DND-41 (cell line): ENCODE measurements around the gene PTMS.

Experiments
- ATAC-seq: fragments of 200-7000 bp; cut with Tn5 transposase; 3 replicates; pipeline ENCODE4 v1.9.1; 2021; ENCODE audit warnings: low read depth; ENCODE audit not compliant: insufficient read depth
- DNase-seq: peaks from one replicate; pipeline ENCODE4 v3.0.0-alpha.2; 2020
- H2AFZ ChIP-seq: 2 replicates; pipeline ENCODE4 v1.6.0; 2012; ENCODE audit warnings: low read depth, low read length
- H3K27ac ChIP-seq: 2 replicates; pipeline ENCODE4 v1.5.1; 2012; ENCODE audit warnings: low read length, inconsistent platforms
- H3K27me3 ChIP-seq: fragments of 200-600 bp; sonication (generic); 2 replicates; pipeline ENCODE4 v1.6.0; 2012; ENCODE audit warnings: low read length, mild to moderate bottlenecking, inconsistent platforms; ENCODE audit not compliant: insufficient read depth, poor library complexity
- H3K36me3 ChIP-seq: 2 replicates; pipeline ENCODE4 v1.5.1; 2012; ENCODE audit warnings: low read length, inconsistent platforms; ENCODE audit not compliant: insufficient read depth
- H3K4me1 ChIP-seq: 2 replicates; pipeline ENCODE4 v1.5.1; 2012; ENCODE audit warnings: mild to moderate bottlenecking, low read length; ENCODE audit not compliant: insufficient read depth
- H3K4me2 ChIP-seq: 2 replicates; pipeline ENCODE4 v1.6.0; 2012; ENCODE audit warnings: mild to moderate bottlenecking, moderate library complexity, low read length, inconsistent platforms; ENCODE audit not compliant: insufficient read depth
- H3K4me3 ChIP-seq, 2 experiments: fragments of 200-600 bp in 1 of 2; shearing (Covaris generic) in 1 of 2; 2 replicates each; pipeline ENCODE4 v1.5.1; 2012 to 2016; ENCODE audit warnings: inconsistent platforms in 2 of 2, low read length in 2 of 2, mild to moderate bottlenecking in 2 of 2, low read depth in 1 of 2, moderate library complexity in 1 of 2
- H3K79me2 ChIP-seq: 2 replicates; pipeline ENCODE4 v1.6.0; 2012; ENCODE audit warnings: low read length, inconsistent platforms; ENCODE audit not compliant: insufficient read depth
- H3K9ac ChIP-seq: 2 replicates; pipeline ENCODE4 v1.6.0; 2012; ENCODE audit warnings: low read depth, mild to moderate bottlenecking, inconsistent platforms, low read length, moderate library complexity
- H3K9me3 ChIP-seq: 2 replicates; pipeline ENCODE4 v1.5.1; 2012; ENCODE audit warnings: low read length, moderate library complexity, mild to moderate bottlenecking, inconsistent platforms; ENCODE audit not compliant: insufficient read depth, severe bottlenecking
- H4K20me1 ChIP-seq: 2 replicates; pipeline ENCODE4 v1.6.0; 2012; ENCODE audit warnings: low read length; ENCODE audit not compliant: insufficient read depth
- EZH2 ChIP-seq: IDR thresholded peaks from 3 replicates; pipeline ENCODE4 v1.6.1; 2012; ENCODE audit warnings: borderline replicate concordance, low read depth, mild to moderate bottlenecking, moderate library complexity, low read length, inconsistent platforms; ENCODE audit not compliant: severe bottlenecking
- TF ChIP-seq, protein P1 (sequence below): IDR thresholded peaks from 2 replicates; pipeline ENCODE4 v1.5.1; 2012; ENCODE audit warnings: borderline replicate concordance, low read length, moderate library complexity, mild to moderate bottlenecking; ENCODE audit not compliant: poor library complexity, severe bottlenecking; ENCODE audit errors: extremely low read depth

Gene PTMS

DNA sequence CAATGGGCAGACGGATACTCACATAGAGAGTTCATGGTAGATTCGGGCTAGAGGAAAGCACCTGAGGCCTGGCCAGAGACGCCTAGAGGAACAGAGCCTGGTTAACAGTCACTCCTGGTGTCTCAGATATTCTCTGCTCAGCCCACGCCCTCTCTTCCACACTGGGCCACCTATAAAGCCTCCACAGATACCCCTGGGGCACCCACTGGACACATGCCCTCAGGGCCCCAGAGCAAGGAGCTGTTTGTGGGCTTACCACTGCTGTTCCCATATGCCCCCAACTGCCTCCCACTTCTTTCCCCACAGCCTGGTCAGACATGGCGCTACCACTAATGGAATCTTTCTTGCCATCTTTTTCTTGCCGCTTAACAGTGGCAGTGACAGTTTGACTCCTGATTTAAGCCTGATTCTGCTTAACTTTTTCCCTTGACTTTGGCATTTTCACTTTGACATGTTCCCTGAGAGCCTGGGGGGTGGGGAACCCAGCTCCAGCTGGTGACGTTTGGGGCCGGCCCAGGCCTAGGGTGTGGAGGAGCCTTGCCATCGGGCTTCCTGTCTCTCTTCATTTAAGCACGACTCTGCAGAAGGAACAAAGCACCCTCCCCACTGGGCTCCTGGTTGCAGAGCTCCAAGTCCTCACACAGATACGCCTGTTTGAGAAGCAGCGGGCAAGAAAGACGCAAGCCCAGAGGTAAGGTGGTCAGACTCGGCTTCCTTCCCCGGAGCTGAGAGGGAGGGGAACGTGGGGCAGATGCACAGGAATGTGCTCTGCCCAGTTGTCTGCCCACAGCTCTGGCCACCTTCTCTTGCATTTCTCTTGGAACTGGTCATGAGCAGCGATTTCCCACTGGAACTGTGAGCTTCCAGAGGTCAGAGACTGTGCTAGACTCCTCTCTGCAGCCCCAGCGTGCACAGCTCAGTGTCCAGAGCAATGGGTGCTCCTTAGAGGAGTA, 23.1 kb downstream of the PTMS start, which contains the start of gene CD4:
Gene CD4, plus strand, starts transcription at position 557 of the 953 bp plus-strand sequence. CDS start 10,611 bp downstream, outside the sequence.
- H3K4me2 ChIP-seq: no peak within 1 kb of the TSS
- H3K4me3 ChIP-seq: no peak within 1 kb of the TSS
- H4K20me1 ChIP-seq: peaks cover 4% of the 10 kb centered on the region; the same call in 1 of the 2 replicates
- H3K27me3 ChIP-seq: peaks cover 43% of the 10 kb centered on the region
- H3K79me2 ChIP-seq: no peaks in the 10 kb centered on the region
- no peaks in the 10 kb centered on the region for H3K9me3 ChIP-seq
- no peaks in the 10 kb centered on the region for H3K36me3 ChIP-seq
- ATAC-seq: peak; percentile 69
- peaks cover 21% of the 10 kb centered on the region for H3K4me1 ChIP-seq
- TF ChIP-seq EZH2: no peak
- TF ChIP-seq, protein P1, sequence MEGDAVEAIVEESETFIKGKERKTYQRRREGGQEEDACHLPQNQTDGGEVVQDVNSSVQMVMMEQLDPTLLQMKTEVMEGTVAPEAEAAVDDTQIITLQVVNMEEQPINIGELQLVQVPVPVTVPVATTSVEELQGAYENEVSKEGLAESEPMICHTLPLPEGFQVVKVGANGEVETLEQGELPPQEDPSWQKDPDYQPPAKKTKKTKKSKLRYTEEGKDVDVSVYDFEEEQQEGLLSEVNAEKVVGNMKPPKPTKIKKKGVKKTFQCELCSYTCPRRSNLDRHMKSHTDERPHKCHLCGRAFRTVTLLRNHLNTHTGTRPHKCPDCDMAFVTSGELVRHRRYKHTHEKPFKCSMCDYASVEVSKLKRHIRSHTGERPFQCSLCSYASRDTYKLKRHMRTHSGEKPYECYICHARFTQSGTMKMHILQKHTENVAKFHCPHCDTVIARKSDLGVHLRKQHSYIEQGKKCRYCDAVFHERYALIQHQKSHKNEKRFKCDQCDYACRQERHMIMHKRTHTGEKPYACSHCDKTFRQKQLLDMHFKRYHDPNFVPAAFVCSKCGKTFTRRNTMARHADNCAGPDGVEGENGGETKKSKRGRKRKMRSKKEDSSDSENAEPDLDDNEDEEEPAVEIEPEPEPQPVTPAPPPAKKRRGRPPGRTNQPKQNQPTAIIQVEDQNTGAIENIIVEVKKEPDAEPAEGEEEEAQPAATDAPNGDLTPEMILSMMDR: no peak
- no peak within 1 kb of the TSS for H3K27ac ChIP-seq
- no peak within 1 kb of the TSS; the same call in 1 of the 2 replicates for H2AFZ ChIP-seq
- H3K9ac ChIP-seq: no peak within 1 kb of the TSS
- DNase-seq: peak; percentile 76

DNA sequence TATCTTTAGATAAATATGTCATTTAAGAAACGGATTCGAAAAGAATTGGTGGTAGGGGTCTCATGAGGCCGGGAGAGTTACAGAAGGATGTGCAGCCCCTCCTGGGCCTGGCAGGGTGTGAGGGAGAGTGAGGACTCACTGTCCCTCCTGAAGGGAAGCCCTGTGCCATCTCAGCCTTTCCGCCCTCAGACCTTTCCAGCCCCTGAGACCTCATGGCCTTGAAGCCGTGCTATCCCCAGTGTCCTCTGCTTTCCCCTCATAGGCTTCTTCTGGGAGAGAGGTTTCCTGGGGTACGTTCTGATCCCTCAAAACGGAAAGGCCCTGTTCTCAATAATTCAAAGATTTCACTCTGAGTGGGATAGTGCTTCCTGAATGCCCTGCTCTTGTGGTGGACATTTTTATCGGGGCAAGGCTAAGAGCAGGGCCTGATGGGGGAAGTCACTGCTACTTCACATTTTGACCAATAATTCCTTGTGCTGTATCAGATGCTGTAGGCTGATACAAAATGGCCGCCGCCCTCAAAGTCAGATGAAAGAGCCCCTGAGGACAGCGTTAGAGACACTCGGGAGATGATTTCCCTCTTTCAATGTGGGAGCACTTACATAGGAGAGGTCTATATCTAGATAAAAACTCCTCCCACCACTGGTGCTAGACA, 24.5 kb downstream of the PTMS start:
- Histone ChIP-seq H3K79me2 (no peaks in the 10 kb centered on the region), H3K27me3 (peaks cover 40% of the 10 kb centered on the region), H3K36me3 (no peaks in the 10 kb centered on the region), H3K4me2 (no peak overlapping the region), H4K20me1 (peaks cover 4% of the 10 kb centered on the region; the same call in 1 of the 2 replicates), H2AFZ (no peak overlapping the region), H3K9me3 (no peaks in the 10 kb centered on the region), H3K9ac (no peak overlapping the region), H3K4me1 (peaks cover 21% of the 10 kb centered on the region), H3K27ac (no peak overlapping the region), H3K4me3 (no peak overlapping the region)
- DNase-seq (peak; percentile 33), ATAC-seq (0 out of 3 replicates have a peak, but pooled peaks have one; percentile 11)
- TF ChIP-seq, protein P1: no peak
- no peak for TF ChIP-seq EZH2

DNA sequence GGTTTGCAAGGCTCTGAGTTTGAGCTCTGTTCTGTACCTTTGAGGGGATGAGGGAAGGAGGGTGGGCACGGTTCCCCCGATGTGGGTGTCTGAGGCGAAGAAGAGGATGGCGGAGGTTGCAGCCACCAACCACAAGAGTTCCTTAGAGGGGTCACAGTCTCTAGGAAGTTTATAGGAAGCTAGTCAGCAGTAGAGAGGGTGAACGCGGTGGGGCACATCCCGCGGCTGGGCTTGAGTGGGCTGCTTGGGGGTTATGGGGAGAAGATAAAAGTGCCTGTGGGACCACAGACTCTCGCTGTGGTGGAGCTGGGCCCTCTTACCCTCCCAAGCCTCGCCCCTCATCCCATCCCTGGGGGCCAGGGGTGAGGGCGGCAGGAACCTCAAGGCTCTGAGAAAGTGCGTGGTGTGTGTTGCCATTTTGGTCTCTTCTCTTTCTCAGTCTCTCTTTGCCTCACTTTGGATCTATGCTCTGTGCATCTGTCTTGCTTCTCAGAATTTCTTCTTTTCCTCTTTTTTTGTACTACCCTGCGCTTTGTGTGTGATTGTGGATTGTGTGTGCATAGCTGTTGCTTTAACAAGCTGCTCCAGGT, 25.9 kb downstream of the PTMS start:
- Histone ChIP-seq H3K4me2 (no peak overlapping the region), H3K36me3 (no peaks in the 10 kb centered on the region), H3K27ac (no peak overlapping the region), H3K9ac (no peak overlapping the region), H3K4me3 (no peak overlapping the region), H3K9me3 (no peaks in the 10 kb centered on the region), H2AFZ (0 out of 2 replicates have a peak overlapping the region, but pooled peaks have one; percentile 14), H4K20me1 (peaks cover 4% of the 10 kb centered on the region; the same call in 1 of the 2 replicates), H3K4me1 (peaks cover 17% of the 10 kb centered on the region), H3K79me2 (no peaks in the 10 kb centered on the region), H3K27me3 (peaks cover 43% of the 10 kb centered on the region)
- ATAC-seq (peak; percentile 72), DNase-seq (peak; percentile 60)
- TF ChIP-seq EZH2: no peak
- TF ChIP-seq, protein P1: no peak
